ENCODE data around the gene MEAF6.
"Not testable (repeated sequence)": the region's sequence is repeated elsewhere in the genome, so short reads cannot be mapped to it uniquely, and the experiment has no call there.

MEAF6 gene

GRCh38 chr1:37514350-37515184, at the start of gene MEAF6:
Gene MEAF6 (minus strand): TSS chr1:37514766. CDS start chr1:37514746, 20 bp downstream.
- DNase-seq = peak; percentile 86

- no peak for DNase-seq
Measured at GRCh38 chr1:37562984-37563383, 48.4 kb upstream of the MEAF6 start.

- DNase-seq = peak; percentile 65
Measured at GRCh38 chr1:37561133-37562132, 46.9 kb upstream of the MEAF6 start.

GRCh38 chr1:37560401-37561132, 46.0 kb upstream of the MEAF6 start:
- no peak for DNase-seq

- not testable (repeated sequence) for DNase-seq
Measured at GRCh38 chr1:37559957-37560379, 45.4 kb upstream of the MEAF6 start.

- DNase-seq = no peak
Measured at GRCh38 chr1:37559080-37559479, 44.5 kb upstream of the MEAF6 start.

- DNase-seq = no peak
Measured at GRCh38 chr1:37558411-37558810, 43.8 kb upstream of the MEAF6 start.

GRCh38 chr1:37557402-37557801, 42.8 kb upstream of the MEAF6 start:
- no peak for DNase-seq

GRCh38 chr1:37556712-37557196, 42.2 kb upstream of the MEAF6 start, which contains the start of gene DNALI1:
Gene DNALI1 (plus strand): TSS chr1:37556940. CDS start chr1:37556995, 55 bp downstream.
- peak; percentile 55 for DNase-seq

GRCh38 chr1:37553927-37554808, 39.6 kb upstream of the MEAF6 start, which contains the start of gene SNIP1:
Gene SNIP1 (minus strand): TSS chr1:37554293. CDS start chr1:37554229, 64 bp downstream.
- peak; percentile 91 for DNase-seq

- no peak for DNase-seq
Measured at GRCh38 chr1:37553598-37553926, 39.0 kb upstream of the MEAF6 start.

GRCh38 chr1:37549341-37549740, 34.8 kb upstream of the MEAF6 start:
- DNase-seq = no peak

- DNase-seq = peak; percentile 12
Measured at GRCh38 chr1:37545019-37545418, 30.5 kb upstream of the MEAF6 start.

GRCh38 chr1:37544530-37544929, 30.0 kb upstream of the MEAF6 start:
- peak; percentile 21 for DNase-seq

GRCh38 chr1:37540036-37540785, 25.6 kb upstream of the MEAF6 start:
- DNase-seq = no peak

GRCh38 chr1:37539154-37539553, 24.6 kb upstream of the MEAF6 start:
- not testable (repeated sequence) for DNase-seq

- no peak for DNase-seq
Measured at GRCh38 chr1:37537378-37537777, 22.8 kb upstream of the MEAF6 start.

- DNase-seq = no peak
Measured at GRCh38 chr1:37533317-37534093, 18.9 kb upstream of the MEAF6 start.

GRCh38 chr1:37532418-37533156, 18.0 kb upstream of the MEAF6 start:
- not testable (repeated sequence) for DNase-seq

Measured in stimulated activated CD8-positive, alpha-beta memory T cell treated with anti-CD3 and anti-CD28 coated beads, Interleukin-4, amount 100 ng/mL, for 48 hours (primary cell).